ENCODE data around the gene OR2V2. TPM values are rescaled to one million over a fixed set of nuclear protein-coding genes. Genes with fewer than 3 reads are reported as not detected.

The OR2V2 gene
- total RNA-seq, 1 experiment from 2014 or later: not detected

- Histone ChIP-seq H3K9ac (ENCODE audit: low read length) (no peak overlapping the region), H3K79me2 (ENCODE audit: low read length) (no peaks in the 10 kb centered on the region), H4K20me1 (ENCODE audit: low read length) (no peaks in the 10 kb centered on the region), H3K36me3 (ENCODE audit: low read depth, low read length) (no peaks in the 10 kb centered on the region), H3K4me1 (ENCODE audit: insufficient read depth, low read length) (peaks cover 11% of the 10 kb centered on the region; the same call in 1 of the 2 replicates), H2AFZ (ENCODE audit: low read length) (no peak overlapping the region), H3K9me2 (replicated peaks; ENCODE audit: low read length) (no peaks in the 10 kb centered on the region), H3K9me3 (ENCODE audit: low read length) (no peaks in the 10 kb centered on the region), H3K4me2 (ENCODE audit: low read length) (no peak overlapping the region), H3K4me3 (ENCODE audit: low read length) (no peak overlapping the region), H3K27me3 (ENCODE audit: low read length) (no peaks in the 10 kb centered on the region), H3F3A (ENCODE audit: low read length, unreplicated experiment) (no peaks in the 10 kb centered on the region), H3K27ac (ENCODE audit: low read length) (no peak overlapping the region)
- ATAC-seq: no peak
- TF ChIP-seq EZH2phosphoT487 (IDR thresholded peaks at IDR 0.05; ENCODE audit: borderline replicate concordance, low read length) (no peak), CTCF (conservative IDR thresholded peaks at IDR 0.05; ENCODE audit: low read depth, low read length) (no peak), EZH2 (IDR thresholded peaks at IDR 0.05; ENCODE audit: low read length, unreplicated experiment) (no peak)
- POLR2A ChIA-PET (ENCODE audit: unreplicated experiment): no interaction called here
- BruUV-seq (replicated peaks): no TSS peak
- CTCF ChIA-PET: interaction anchor here (0.6 to 0.8 kb wide), 2 partner anchors 13 to 52 kb away, joined by 3 read pairs; partner anchors contain the start of gene TRIM41
- intact Hi-C loops (cut with micrococcal nuclease): loop anchor here (5.0 kb wide), 3 partner anchors 119 to 389 kb away; no protein-coding TSS in a partner anchor
- no peak for DNase-seq
These were observed 23.6 kb downstream of the OR2V2 start for GRCh38 chr5:181170996-181171395.

DNA sequence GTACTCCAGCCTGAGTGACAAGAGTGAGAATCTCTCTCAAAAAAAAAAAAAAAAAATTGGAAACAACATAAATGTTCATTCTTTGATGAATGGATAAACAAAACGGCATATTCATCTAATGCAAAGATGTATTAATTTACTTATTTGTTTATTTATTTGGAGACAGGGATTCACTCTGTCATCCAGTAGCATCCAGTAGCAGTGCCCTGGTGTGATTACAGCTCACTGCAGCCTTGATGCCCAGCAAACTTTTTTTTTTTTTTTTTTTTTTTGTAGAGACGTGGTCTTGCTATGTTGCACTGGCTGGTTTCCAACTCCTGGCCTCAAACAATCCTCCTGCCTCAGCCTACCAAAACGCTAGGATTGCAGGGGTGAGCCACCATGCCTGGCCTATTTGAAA is 24.4 kb downstream of the OR2V2 start:
- H3K27ac ChIP-seq (ENCODE audit: low read length): no peak overlapping the region
- DNase-seq (no peak), ATAC-seq (no peak)
- H3K27me3 ChIP-seq (ENCODE audit: low read length): no peaks in the 10 kb centered on the region
- no peaks in the 10 kb centered on the region for H3F3A ChIP-seq (ENCODE audit: low read length, unreplicated experiment)
- no peak overlapping the region for H3K9ac ChIP-seq (ENCODE audit: low read length)
- peaks cover 11% of the 10 kb centered on the region; the same call in 1 of the 2 replicates for H3K4me1 ChIP-seq (ENCODE audit: insufficient read depth, low read length)
- POLR2A ChIA-PET (ENCODE audit: unreplicated experiment): no interaction called here
- no peaks in the 10 kb centered on the region for H3K9me3 ChIP-seq (ENCODE audit: low read length)
- peak overlapping the region; percentile 85; the same call in 1 of the 2 replicates for H3K4me2 ChIP-seq (ENCODE audit: low read length)
- no peaks in the 10 kb centered on the region for H3K9me2 ChIP-seq (replicated peaks; ENCODE audit: low read length)
- no peaks in the 10 kb centered on the region for H4K20me1 ChIP-seq (ENCODE audit: low read length)
- TF ChIP-seq EZH2 (IDR thresholded peaks at IDR 0.05; ENCODE audit: low read length, unreplicated experiment): no peak
- no peak for TF ChIP-seq EZH2phosphoT487 (IDR thresholded peaks at IDR 0.05; ENCODE audit: borderline replicate concordance, low read length)
- TF ChIP-seq CTCF (conservative IDR thresholded peaks at IDR 0.05; ENCODE audit: low read depth, low read length): no peak
- H3K36me3 ChIP-seq (ENCODE audit: low read depth, low read length): no peaks in the 10 kb centered on the region
- no peak overlapping the region for H3K4me3 ChIP-seq (ENCODE audit: low read length)
- CTCF ChIA-PET: interaction anchor here (1.3 kb wide), 1 partner anchor 387 kb away, joined by 3 read pairs; no protein-coding TSS in a partner anchor
- H2AFZ ChIP-seq (ENCODE audit: low read length): no peak overlapping the region
- no peaks in the 10 kb centered on the region for H3K79me2 ChIP-seq (ENCODE audit: low read length)
- intact Hi-C loops (cut with micrococcal nuclease): loop anchor here (5.0 kb wide), 3 partner anchors 119 to 389 kb away; no protein-coding TSS in a partner anchor
- BruUV-seq (replicated peaks): no TSS peak

GRCh38 chr5:181173027-181173419 is 25.6 kb downstream of the OR2V2 start:
- peak; percentile 67 for ATAC-seq
- H3F3A ChIP-seq (ENCODE audit: low read length, unreplicated experiment): no peaks in the 10 kb centered on the region
- no peaks in the 10 kb centered on the region for H3K79me2 ChIP-seq (ENCODE audit: low read length)
- peak overlapping the region; percentile 91 for H2AFZ ChIP-seq (ENCODE audit: low read length)
- no peak for TF ChIP-seq EZH2phosphoT487 (IDR thresholded peaks at IDR 0.05; ENCODE audit: borderline replicate concordance, low read length)
- no peak for TF ChIP-seq EZH2 (IDR thresholded peaks at IDR 0.05; ENCODE audit: low read length, unreplicated experiment)
- peak; percentile 71 for TF ChIP-seq CTCF (conservative IDR thresholded peaks at IDR 0.05; ENCODE audit: low read depth, low read length)
- no peaks in the 10 kb centered on the region for H3K9me3 ChIP-seq (ENCODE audit: low read length)
- H3K27ac ChIP-seq (ENCODE audit: low read length): peak overlapping the region; percentile 50
- intact Hi-C loops (cut with micrococcal nuclease): loop anchor here (5.0 kb wide), 3 partner anchors 121 to 391 kb away; no protein-coding TSS in a partner anchor
- H3K4me1 ChIP-seq (ENCODE audit: insufficient read depth, low read length): peaks cover 9% of the 10 kb centered on the region; the same call in 1 of the 2 replicates
- H3K4me3 ChIP-seq (ENCODE audit: low read length): peak overlapping the region; percentile 67
- ChIA-PET POLR2A (ENCODE audit: unreplicated experiment) (no interaction called here), CTCF (interaction anchor here (0.8 to 1.3 kb wide), 5 partner anchors 11 to 388 kb away, joined by 3 to 5 read pairs (median 3); no protein-coding TSS in a partner anchor)
- no peaks in the 10 kb centered on the region for H3K27me3 ChIP-seq (ENCODE audit: low read length)
- peak overlapping the region; percentile 42 for H3K9ac ChIP-seq (ENCODE audit: low read length)
- no TSS peak for BruUV-seq (replicated peaks)
- H4K20me1 ChIP-seq (ENCODE audit: low read length): no peaks in the 10 kb centered on the region
- no peaks in the 10 kb centered on the region for H3K9me2 ChIP-seq (replicated peaks; ENCODE audit: low read length)
- H3K4me2 ChIP-seq (ENCODE audit: low read length): peak overlapping the region; percentile 85
- peak; percentile 68 for DNase-seq
- H3K36me3 ChIP-seq (ENCODE audit: low read depth, low read length): no peaks in the 10 kb centered on the region
